Stomach (tissue), 4 donors: ENCODE measurements around the gene CHMP2B.

Experiments used
- POLR2A ChIP-seq, 4 donors: fragments of 450-650 bp; IDR thresholded peaks; one replicate each; pipeline ENCODE4 v1.6.1; 2016; ENCODE audit warnings: antibody characterized with exemption in 4 of 4, control low read depth in 2 of 4, mild to moderate bottlenecking in 1 of 4, moderate library complexity in 1 of 4
- POLR2AphosphoS5 ChIP-seq, 3 donors: sonication (generic); formaldehyde crosslinking; IDR thresholded peaks; one replicate each; pipeline ENCODE4 v1.6.1; 2016; ENCODE audit warnings: antibody characterized with exemption in 3 of 3
- TF ChIP-seq, protein P1 (sequence below), 7 experiments: fragments of 450-650 bp in 4 of 7; fragments of 200-600 bp in 3 of 7; sonication (generic) in 3 of 7; IDR thresholded peaks; one replicate each; pipeline ENCODE4 v1.5.1; 2016 to 2019; ENCODE audit warnings: antibody characterized with exemption in 7 of 7, control low read depth in 2 of 7, mild to moderate bottlenecking in 1 of 7

DNA sequence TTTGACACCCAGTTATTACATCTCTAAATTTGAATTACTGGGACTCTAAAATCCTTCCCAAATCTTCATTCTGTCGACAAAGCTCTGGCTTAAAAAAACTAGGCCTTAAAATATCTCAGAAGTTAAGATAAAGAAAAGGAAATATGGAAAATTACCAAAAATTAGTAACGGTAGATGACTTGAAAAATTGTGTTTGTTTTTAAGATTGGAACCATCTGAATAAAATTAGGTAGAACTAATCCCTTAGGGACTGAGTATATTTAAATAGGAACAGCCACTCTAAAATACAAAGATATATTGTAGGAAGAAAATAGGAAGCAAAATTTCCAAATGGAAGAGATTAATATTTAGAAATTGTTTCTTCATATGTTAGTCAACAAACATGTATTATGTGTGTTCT, 45.1 kb upstream of the CHMP2B start:
- TF ChIP-seq, protein P1, sequence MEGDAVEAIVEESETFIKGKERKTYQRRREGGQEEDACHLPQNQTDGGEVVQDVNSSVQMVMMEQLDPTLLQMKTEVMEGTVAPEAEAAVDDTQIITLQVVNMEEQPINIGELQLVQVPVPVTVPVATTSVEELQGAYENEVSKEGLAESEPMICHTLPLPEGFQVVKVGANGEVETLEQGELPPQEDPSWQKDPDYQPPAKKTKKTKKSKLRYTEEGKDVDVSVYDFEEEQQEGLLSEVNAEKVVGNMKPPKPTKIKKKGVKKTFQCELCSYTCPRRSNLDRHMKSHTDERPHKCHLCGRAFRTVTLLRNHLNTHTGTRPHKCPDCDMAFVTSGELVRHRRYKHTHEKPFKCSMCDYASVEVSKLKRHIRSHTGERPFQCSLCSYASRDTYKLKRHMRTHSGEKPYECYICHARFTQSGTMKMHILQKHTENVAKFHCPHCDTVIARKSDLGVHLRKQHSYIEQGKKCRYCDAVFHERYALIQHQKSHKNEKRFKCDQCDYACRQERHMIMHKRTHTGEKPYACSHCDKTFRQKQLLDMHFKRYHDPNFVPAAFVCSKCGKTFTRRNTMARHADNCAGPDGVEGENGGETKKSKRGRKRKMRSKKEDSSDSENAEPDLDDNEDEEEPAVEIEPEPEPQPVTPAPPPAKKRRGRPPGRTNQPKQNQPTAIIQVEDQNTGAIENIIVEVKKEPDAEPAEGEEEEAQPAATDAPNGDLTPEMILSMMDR (IDR thresholded peaks at IDR 0.05) = no peak
- TF ChIP-seq POLR2A (IDR thresholded peaks at IDR 0.05) (no peak), POLR2AphosphoS5 (IDR thresholded peaks at IDR 0.05) (no peak)
